ENCODE measurements around the gene TFCP2.

Gene TFCP2

DNA sequence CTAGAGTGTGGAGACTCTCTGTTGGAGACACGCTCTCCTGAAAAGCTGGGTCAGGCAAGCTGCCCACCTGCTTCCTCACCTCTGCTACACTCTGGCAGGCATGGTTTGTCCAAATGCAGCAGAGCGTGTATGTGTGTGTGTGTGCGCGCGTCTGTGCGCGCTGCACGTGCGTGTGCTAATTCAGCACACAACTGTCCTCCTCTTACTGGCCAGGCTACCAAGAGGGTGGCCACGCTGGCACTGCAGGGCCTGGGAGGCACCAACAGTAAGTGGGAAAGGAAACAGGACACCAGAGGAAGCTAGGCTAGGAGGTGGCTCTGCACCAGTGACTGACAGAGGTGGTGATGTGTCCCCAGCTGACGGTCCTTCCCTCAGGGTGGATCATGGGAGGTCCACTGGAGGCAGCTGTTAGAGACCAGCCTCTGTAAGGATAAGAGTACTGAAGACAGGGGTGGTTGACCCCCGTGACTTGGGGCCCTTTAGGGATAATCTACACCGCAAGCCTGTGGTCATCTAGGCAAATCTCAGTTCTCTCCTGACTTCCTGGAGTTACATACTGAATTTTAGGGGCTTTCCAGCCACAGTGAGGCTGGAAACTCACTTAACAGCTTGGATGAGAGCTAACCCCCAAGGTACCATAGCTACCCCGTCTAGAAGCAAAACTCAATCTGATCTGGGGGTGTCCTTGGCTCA lies 15.6 kb upstream of the TFCP2 start:
- TF ChIP-seq CREB1 (IDR thresholded peaks at IDR 0.05; ENCODE audit: low read depth) = no peak

DNA sequence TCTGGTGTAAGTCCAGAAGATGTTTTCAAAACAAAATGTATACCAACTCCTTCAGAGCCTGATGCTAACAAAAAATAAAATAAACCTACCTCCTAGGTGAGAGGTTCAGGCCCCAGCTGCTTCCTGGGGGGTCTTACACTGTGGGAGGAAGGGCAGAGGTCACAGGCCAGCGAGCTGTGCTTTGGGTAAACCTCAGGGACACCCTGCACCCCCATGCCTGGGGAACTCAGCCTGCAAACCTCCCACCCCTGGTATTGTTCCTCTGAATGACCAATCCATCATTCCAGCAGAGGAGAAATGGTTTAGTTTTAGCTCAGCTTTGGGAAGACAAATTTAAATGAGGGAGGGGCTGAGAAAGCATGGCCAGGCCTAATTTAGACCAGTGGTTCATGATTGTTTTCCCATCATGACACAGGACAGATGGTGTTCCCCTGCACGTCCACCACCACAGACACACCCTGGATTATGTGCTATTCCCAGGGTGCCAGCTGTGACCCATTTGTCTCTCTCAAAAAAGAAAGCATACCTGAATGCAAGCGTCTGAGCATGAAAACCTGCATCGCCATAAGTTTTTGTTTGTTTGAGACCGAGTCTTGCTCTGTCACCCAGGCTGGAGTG lies 14.5 kb upstream of the TFCP2 start:
- TF ChIP-seq CREB1 (IDR thresholded peaks at IDR 0.05; ENCODE audit: low read depth) (no peak), TAF1 (IDR thresholded peaks at IDR 0.05; ENCODE audit: low read depth) (no peak), TCF12 (IDR thresholded peaks at IDR 0.05; ENCODE audit: low read depth) (no peak), CEBPB (IDR thresholded peaks at IDR 0.05) (no peak), NFIC (IDR thresholded peaks at IDR 0.05) (no peak), ZBTB7A (IDR thresholded peaks at IDR 0.05; ENCODE audit: low read depth) (no peak), EGR1 (IDR thresholded peaks at IDR 0.05) (no peak), FOXM1 (IDR thresholded peaks at IDR 0.05; ENCODE audit: borderline replicate concordance, low read depth) (no peak), EP300 (IDR thresholded peaks at IDR 0.05; ENCODE audit: borderline replicate concordance) (no peak), RAD21 (IDR thresholded peaks at IDR 0.05; ENCODE audit: low read depth) (no peak), TEAD4 (IDR thresholded peaks at IDR 0.05) (no peak), YY1 (IDR thresholded peaks at IDR 0.05; ENCODE audit: low read depth) (no peak)
- TF ChIP-seq, protein P1, sequence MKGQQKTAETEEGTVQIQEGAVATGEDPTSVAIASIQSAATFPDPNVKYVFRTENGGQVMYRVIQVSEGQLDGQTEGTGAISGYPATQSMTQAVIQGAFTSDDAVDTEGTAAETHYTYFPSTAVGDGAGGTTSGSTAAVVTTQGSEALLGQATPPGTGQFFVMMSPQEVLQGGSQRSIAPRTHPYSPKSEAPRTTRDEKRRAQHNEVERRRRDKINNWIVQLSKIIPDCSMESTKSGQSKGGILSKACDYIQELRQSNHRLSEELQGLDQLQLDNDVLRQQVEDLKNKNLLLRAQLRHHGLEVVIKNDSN (IDR thresholded peaks at IDR 0.05) = no peak
- TF ChIP-seq, protein P2, sequence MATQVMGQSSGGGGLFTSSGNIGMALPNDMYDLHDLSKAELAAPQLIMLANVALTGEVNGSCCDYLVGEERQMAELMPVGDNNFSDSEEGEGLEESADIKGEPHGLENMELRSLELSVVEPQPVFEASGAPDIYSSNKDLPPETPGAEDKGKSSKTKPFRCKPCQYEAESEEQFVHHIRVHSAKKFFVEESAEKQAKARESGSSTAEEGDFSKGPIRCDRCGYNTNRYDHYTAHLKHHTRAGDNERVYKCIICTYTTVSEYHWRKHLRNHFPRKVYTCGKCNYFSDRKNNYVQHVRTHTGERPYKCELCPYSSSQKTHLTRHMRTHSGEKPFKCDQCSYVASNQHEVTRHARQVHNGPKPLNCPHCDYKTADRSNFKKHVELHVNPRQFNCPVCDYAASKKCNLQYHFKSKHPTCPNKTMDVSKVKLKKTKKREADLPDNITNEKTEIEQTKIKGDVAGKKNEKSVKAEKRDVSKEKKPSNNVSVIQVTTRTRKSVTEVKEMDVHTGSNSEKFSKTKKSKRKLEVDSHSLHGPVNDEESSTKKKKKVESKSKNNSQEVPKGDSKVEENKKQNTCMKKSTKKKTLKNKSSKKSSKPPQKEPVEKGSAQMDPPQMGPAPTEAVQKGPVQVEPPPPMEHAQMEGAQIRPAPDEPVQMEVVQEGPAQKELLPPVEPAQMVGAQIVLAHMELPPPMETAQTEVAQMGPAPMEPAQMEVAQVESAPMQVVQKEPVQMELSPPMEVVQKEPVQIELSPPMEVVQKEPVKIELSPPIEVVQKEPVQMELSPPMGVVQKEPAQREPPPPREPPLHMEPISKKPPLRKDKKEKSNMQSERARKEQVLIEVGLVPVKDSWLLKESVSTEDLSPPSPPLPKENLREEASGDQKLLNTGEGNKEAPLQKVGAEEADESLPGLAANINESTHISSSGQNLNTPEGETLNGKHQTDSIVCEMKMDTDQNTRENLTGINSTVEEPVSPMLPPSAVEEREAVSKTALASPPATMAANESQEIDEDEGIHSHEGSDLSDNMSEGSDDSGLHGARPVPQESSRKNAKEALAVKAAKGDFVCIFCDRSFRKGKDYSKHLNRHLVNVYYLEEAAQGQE (IDR thresholded peaks at IDR 0.05; ENCODE audit: low read depth) = no peak
- TF ChIP-seq, protein P3, sequence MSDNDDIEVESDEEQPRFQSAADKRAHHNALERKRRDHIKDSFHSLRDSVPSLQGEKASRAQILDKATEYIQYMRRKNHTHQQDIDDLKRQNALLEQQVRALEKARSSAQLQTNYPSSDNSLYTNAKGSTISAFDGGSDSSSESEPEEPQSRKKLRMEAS (IDR thresholded peaks at IDR 0.05) = no peak

DNA sequence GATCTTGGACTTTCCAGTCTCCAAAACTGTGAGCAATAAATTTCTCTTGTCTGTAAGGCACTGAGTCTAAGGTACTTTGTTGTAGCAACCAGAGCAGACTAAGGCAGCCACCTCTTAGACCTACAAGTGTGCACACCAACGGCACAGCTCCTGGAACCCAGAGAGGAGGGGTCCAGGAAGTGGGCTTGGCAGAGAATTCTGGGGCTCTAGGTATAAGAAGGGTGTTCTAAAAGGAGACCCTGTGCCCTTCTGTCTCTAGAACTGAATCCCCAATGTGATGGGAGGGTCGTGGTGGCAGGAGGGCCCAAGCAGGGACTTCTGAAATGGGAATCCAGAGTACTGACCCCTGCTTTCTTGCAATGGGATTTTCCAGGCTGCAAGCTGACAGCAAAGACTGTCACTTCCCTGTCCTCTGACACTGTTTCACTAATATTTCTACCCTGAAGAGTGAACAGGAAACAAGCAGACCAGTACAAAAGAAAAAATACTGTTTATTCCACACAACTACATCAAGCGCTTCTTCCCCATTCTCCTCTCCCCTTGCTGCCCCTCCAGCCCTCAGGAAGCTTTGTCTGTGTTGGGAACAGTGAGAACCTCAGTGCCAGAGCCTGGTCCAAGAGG lies 13.6 kb upstream of the TFCP2 start:
- TF ChIP-seq EGR1 (IDR thresholded peaks at IDR 0.05) = no peak
- no peak for TF ChIP-seq RAD21 (IDR thresholded peaks at IDR 0.05; ENCODE audit: low read depth)
- no peak for TF ChIP-seq EP300 (IDR thresholded peaks at IDR 0.05; ENCODE audit: borderline replicate concordance)
- no peak for TF ChIP-seq TEAD4 (IDR thresholded peaks at IDR 0.05)
- no peak for TF ChIP-seq CREB1 (IDR thresholded peaks at IDR 0.05; ENCODE audit: low read depth)
- TF ChIP-seq, protein P2 (IDR thresholded peaks at IDR 0.05; ENCODE audit: low read depth) = no peak
- no peak for TF ChIP-seq CEBPB (IDR thresholded peaks at IDR 0.05)
- TF ChIP-seq FOXM1 (IDR thresholded peaks at IDR 0.05; ENCODE audit: borderline replicate concordance, low read depth) = no peak
- TF ChIP-seq TCF12 (IDR thresholded peaks at IDR 0.05; ENCODE audit: low read depth) = no peak
- TF ChIP-seq, protein P3 (IDR thresholded peaks at IDR 0.05) = no peak
- no peak for TF ChIP-seq TAF1 (IDR thresholded peaks at IDR 0.05; ENCODE audit: low read depth)
- no peak for TF ChIP-seq YY1 (IDR thresholded peaks at IDR 0.05; ENCODE audit: low read depth)
- TF ChIP-seq NFIC (IDR thresholded peaks at IDR 0.05) = no peak
- TF ChIP-seq ZBTB7A (IDR thresholded peaks at IDR 0.05; ENCODE audit: low read depth) = no peak
- TF ChIP-seq, protein P1 (IDR thresholded peaks at IDR 0.05) = no peak

DNA sequence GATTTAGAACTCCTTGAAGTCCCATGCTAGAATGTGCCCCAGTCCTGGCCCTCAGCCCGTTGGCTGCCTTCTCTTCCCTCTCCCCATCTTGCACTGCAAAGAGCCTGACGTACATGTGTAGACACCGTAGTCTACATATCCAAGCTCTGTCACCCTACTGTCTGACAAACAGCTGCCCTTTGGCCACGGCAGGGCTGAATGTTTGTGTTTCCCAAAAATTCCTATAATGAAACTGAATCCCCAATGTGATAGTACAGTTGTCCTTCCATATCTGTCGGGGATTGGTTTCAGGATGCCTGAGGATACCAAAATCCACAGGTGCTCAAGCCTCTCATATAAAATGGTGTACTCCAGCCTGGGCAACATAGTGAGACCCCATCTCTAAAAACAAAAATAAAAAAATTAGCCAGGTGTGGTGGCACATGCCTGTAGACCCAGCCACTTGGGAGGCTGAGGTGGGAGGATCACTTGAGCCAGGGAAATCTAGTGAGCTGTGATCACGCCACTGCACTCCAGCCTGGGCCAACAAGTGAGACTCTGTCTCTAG lies 12.3 kb upstream of the TFCP2 start:
- no peak for TF ChIP-seq TAF1 (IDR thresholded peaks at IDR 0.05; ENCODE audit: low read depth)
- TF ChIP-seq EGR1 (IDR thresholded peaks at IDR 0.05) = no peak
- TF ChIP-seq, protein P3 (IDR thresholded peaks at IDR 0.05) = no peak
- no peak for TF ChIP-seq ZBTB7A (IDR thresholded peaks at IDR 0.05; ENCODE audit: low read depth)
- TF ChIP-seq RAD21 (IDR thresholded peaks at IDR 0.05; ENCODE audit: low read depth) = no peak
- no peak for TF ChIP-seq EP300 (IDR thresholded peaks at IDR 0.05; ENCODE audit: borderline replicate concordance)
- no peak for TF ChIP-seq TCF12 (IDR thresholded peaks at IDR 0.05; ENCODE audit: low read depth)
- no peak for TF ChIP-seq NFIC (IDR thresholded peaks at IDR 0.05)
- no peak for TF ChIP-seq CEBPB (IDR thresholded peaks at IDR 0.05)
- no peak for TF ChIP-seq FOXM1 (IDR thresholded peaks at IDR 0.05; ENCODE audit: borderline replicate concordance, low read depth)
- TF ChIP-seq, protein P1 (IDR thresholded peaks at IDR 0.05) = no peak
- TF ChIP-seq YY1 (IDR thresholded peaks at IDR 0.05; ENCODE audit: low read depth) = no peak

Data from Ishikawa (cell line).